Ectodermal cell (in vitro differentiated cells): Measurements from ENCODE around the gene RALGAPB.
"Not testable (repeated sequence)": the region's sequence is repeated elsewhere in the genome, so short reads cannot be mapped to it uniquely, and the experiment has no call there.

ENCODE experiments used
- H3K27ac ChIP-seq: 2 replicates; pipeline ENCODE4 v1.7.0; 2013; ENCODE audit warnings: mild to moderate bottlenecking, low read depth, low read length; ENCODE audit not compliant: insufficient read depth, poor library complexity, severe bottlenecking
- H3K27me3 ChIP-seq: 2 replicates; pipeline ENCODE4 v1.7.0; 2013; ENCODE audit warnings: mild to moderate bottlenecking, low read length; ENCODE audit not compliant: insufficient read depth, control insufficient read depth, poor library complexity, severe bottlenecking
- H3K36me3 ChIP-seq: one replicate; pipeline ENCODE4 v1.7.0; 2013; ENCODE audit warnings: low read length; ENCODE audit not compliant: control insufficient read depth, insufficient read depth
- H3K4me1 ChIP-seq: one replicate; pipeline ENCODE4 v1.7.0; 2013; ENCODE audit warnings: low read length; ENCODE audit not compliant: control insufficient read depth, insufficient read depth
- H3K4me3 ChIP-seq: 2 replicates; pipeline ENCODE4 v1.7.0; 2013; ENCODE audit warnings: low read depth, low read length, control low read depth; ENCODE audit not compliant: insufficient read depth
- H3K9me3 ChIP-seq: 2 replicates; pipeline ENCODE4 v1.7.0; 2013; ENCODE audit warnings: mild to moderate bottlenecking, low read length, moderate library complexity; ENCODE audit not compliant: control insufficient read depth
- WGBS, 2 experiments: methylation state at CpG; one replicate each; pipeline ENCODE4 v1.1.7; 2013; ENCODE audit warnings: missing lambda C conversion rate in 2 of 2; 5-methylcytosine and 5-hydroxymethylcytosine counted together

RALGAPB gene

GRCh38 chr20:38460040-38460623 is 12.5 kb upstream of the RALGAPB start:
- WGBS, 2 experiments: 83 to 84% methylated on average over 4 of the region's 5 CpGs
- H3K36me3 ChIP-seq: no peaks in the 10 kb centered on the region
- H3K4me3 ChIP-seq: no peak overlapping the region
- H3K27ac ChIP-seq: peak overlapping the region; percentile 67
- H3K4me1 ChIP-seq: no peaks in the 10 kb centered on the region
- H3K9me3 ChIP-seq: no peaks in the 10 kb centered on the region
- H3K27me3 ChIP-seq: no peaks in the 10 kb centered on the region

GRCh38 chr20:38460631-38461030 is 12.0 kb upstream of the RALGAPB start:
- no CpG with 5 or more reads among the region's 2 CpGs for WGBS, 2 experiments
- H3K27ac ChIP-seq: peak overlapping the region; percentile 67
- H3K4me3 ChIP-seq, H3K9me3 ChIP-seq, H3K4me1 ChIP-seq, H3K27me3 ChIP-seq, H3K36me3 ChIP-seq: not testable (repeated sequence)

DNA sequence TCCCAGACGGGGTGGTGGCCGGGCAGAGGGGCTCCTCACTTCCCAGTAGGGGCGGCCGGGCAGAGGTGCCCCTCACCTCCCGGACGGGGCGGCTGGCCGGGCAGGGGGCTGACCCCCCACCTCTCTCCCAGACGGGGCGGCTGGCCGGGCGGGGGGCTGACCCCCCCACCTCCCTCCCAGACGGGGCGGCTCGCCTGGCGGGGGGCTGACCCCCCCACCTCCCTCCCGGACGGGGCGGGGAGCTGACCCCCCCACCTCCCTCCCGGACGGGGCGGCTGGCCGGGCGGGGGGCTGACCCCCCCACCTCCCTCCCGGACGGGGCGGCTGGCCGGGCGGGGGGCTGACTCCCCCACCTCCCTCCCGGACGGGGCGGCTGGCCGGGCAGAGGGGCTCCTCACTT is 11.5 kb upstream of the RALGAPB start:
- H3K4me3 ChIP-seq, H3K27ac ChIP-seq, H3K9me3 ChIP-seq, H3K36me3 ChIP-seq, H3K27me3 ChIP-seq, H3K4me1 ChIP-seq: not testable (repeated sequence)
- 93 to 98% methylated on average over 12 to 15 of the region's 33 CpGs for WGBS, 2 experiments

DNA sequence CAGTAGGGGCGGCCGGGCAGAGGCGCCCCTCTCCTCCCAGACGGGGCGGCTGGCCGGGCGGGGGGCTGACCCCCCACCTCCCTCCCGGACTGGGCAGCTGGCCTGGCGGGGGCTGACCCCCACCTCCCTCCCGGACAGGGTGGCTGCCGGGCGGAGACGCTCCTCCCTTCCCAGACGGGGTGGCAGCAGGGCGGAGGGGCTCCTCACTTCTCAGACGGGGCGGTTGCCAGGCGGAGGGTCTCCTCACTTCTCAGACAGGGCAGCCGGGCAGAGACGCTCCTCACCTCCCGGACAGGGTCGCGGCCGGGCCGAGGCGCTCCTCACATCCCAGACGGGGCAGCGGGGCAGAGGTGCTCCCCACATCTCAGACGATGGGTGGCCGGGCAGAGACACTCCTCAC is 11.1 kb upstream of the RALGAPB start:
- not testable (repeated sequence) for H3K4me1 ChIP-seq, H3K27ac ChIP-seq, H3K4me3 ChIP-seq, H3K36me3 ChIP-seq, H3K9me3 ChIP-seq, H3K27me3 ChIP-seq
- 96 to 97% methylated on average over 30 of the region's 30 CpGs for WGBS, 2 experiments

DNA sequence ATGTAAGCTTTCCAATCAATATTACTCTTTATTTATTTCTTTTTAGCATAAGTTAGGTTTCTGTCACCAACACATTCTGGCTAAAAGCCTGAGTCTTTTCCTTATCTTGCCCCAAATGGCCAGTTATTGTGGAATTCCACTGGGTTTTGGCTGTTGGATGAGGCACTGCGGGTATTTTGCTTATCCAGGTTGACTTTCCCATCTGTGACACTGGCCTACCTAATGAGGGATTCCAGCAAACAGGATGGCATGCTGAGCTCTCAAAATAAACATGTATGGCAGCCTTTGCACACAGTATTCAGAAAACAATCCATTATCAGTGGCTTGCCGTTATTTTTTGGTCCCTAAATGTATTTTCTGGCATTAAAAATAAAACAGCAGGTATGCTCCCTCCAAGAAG is 6.5 kb upstream of the RALGAPB start:
- no peaks in the 10 kb centered on the region for H3K9me3 ChIP-seq
- 89 to 90% methylated on average over 2 of the region's 2 CpGs for WGBS, 2 experiments
- H3K4me3 ChIP-seq: no peak overlapping the region
- H3K27me3 ChIP-seq: peaks cover 3% of the 10 kb centered on the region
- H3K27ac ChIP-seq: no peak overlapping the region
- H3K4me1 ChIP-seq: no peaks in the 10 kb centered on the region
- H3K36me3 ChIP-seq: no peaks in the 10 kb centered on the region

GRCh38 chr20:38466983-38467382 is 5.7 kb upstream of the RALGAPB start:
- Histone ChIP-seq H3K4me1 (no peaks in the 10 kb centered on the region), H3K9me3 (no peaks in the 10 kb centered on the region), H3K36me3 (no peaks in the 10 kb centered on the region), H3K27ac (no peak overlapping the region), H3K27me3 (peaks cover 3% of the 10 kb centered on the region), H3K4me3 (no peak overlapping the region)
- 91 to 92% methylated on average over 3 of the region's 3 CpGs for WGBS, 2 experiments

DNA sequence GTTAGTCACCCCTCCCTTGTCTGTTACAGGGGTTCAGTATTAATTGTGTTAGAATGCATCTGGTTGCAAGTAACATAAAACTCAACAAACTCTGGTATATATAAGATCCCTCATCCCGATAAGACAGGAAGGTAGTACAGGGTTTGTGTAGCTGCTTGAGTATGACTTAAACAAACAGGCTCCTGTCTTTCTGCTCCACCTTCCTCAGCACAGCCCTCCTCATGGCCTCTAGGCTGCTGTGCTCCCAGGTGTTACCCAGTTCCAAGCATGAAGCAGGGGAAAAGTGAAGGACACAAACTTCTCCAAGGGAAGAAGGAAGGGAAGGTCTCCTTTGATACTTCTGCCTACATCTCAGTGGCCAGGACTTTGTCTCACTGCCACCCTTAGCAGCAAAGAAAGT is 1.4 kb upstream of the RALGAPB start:
- H3K27ac ChIP-seq: no peak overlapping the region

GRCh38 chr20:38471987-38472512 is 593 bp upstream of the RALGAPB start:
- H3K4me1 ChIP-seq: no peaks in the 10 kb centered on the region
- 53 to 54% methylated on average over 12 of the region's 12 CpGs for WGBS, 2 experiments
- peak overlapping the region; percentile 87 for H3K4me3 ChIP-seq
- no peak overlapping the region for H3K27ac ChIP-seq
- no peaks in the 10 kb centered on the region for H3K9me3 ChIP-seq
- H3K36me3 ChIP-seq: no peaks in the 10 kb centered on the region
- H3K27me3 ChIP-seq: peaks cover 3% of the 10 kb centered on the region

More for the DNA sequence above, 1.4 kb upstream of the RALGAPB start:
- H3K4me3 ChIP-seq: no peak overlapping the region
- WGBS, 2 experiments: 100% methylated on average over 1 of the region's 1 CpG; no CpG with 5 or more reads in 1 of the 2 experiments
- H3K27me3 ChIP-seq: peaks cover 3% of the 10 kb centered on the region
- H3K4me1 ChIP-seq: no peaks in the 10 kb centered on the region
- no peaks in the 10 kb centered on the region for H3K36me3 ChIP-seq
- no peaks in the 10 kb centered on the region for H3K9me3 ChIP-seq

DNA sequence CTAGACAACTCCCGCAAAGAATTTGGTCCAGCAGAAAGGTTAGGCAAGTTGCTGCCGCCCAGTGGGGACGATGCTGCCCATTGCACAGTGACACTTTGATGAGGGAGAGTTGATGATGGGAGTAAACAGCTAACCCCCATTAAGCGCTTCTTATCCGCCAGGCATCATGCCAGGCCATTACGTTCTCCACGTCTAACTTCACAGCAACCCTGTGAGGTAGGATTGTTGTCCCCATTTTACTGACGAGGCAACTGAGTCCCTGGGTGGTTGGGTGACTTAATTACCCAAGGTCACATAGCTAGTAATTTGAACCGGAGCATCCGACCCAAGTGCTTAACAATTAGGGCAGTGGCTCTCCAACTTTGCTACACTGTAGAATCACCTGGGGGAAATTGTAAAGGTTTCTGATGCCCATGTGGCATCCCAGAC is 738 bp downstream of the RALGAPB start:
- H3K4me3 ChIP-seq: peak overlapping the region; percentile 87
- 26 to 28% methylated on average over 10 of the region's 10 CpGs for WGBS, 2 experiments
- H3K27ac ChIP-seq: no peak overlapping the region
- H3K36me3 ChIP-seq: no peaks in the 10 kb centered on the region
- no peaks in the 10 kb centered on the region for H3K4me1 ChIP-seq
- H3K27me3 ChIP-seq: peaks cover 3% of the 10 kb centered on the region
- no peaks in the 10 kb centered on the region for H3K9me3 ChIP-seq

GRCh38 chr20:38477747-38478146 is 5.1 kb downstream of the RALGAPB start:
- Histone ChIP-seq H3K4me3 (no peak overlapping the region), H3K36me3 (no peaks in the 10 kb centered on the region), H3K27me3 (no peaks in the 10 kb centered on the region), H3K27ac (no peak overlapping the region), H3K4me1 (no peaks in the 10 kb centered on the region), H3K9me3 (no peaks in the 10 kb centered on the region)
- WGBS, 2 experiments: 96% methylated on average over 8 of the region's 8 CpGs

- H3K27ac ChIP-seq: no peak overlapping the region
- WGBS, 2 experiments: 92 to 93% methylated on average over 2 of the region's 2 CpGs
- H3K27me3 ChIP-seq: no peaks in the 10 kb centered on the region
- H3K36me3 ChIP-seq: no peaks in the 10 kb centered on the region
- H3K4me1 ChIP-seq: no peaks in the 10 kb centered on the region
- no peaks in the 10 kb centered on the region for H3K9me3 ChIP-seq
- H3K4me3 ChIP-seq: no peak overlapping the region
These were observed 7.0 kb downstream of the RALGAPB start for GRCh38 chr20:38479596-38479995.
